GM21825 (cell line): ENCODE results near the gene EIF4E.
"Not testable (repeated sequence)": the region's sequence is repeated elsewhere in the genome, so short reads cannot be mapped to it uniquely, and the experiment has no call there.

Experiments
- ATAC-seq: cut with Tn5 transposase; IDR thresholded peaks from one replicate; pipeline ENCODE4 v1.9.1; 2021; ENCODE audit warnings: mild to moderate bottlenecking, moderate library complexity; ENCODE audit not compliant: unreplicated experiment

The EIF4E gene

GRCh38 chr4:98934851-98935250 lies 5.9 kb upstream of the EIF4E start:
- ATAC-seq, result not testable (repeated sequence)

GRCh38 chr4:98932539-98932938 lies 3.6 kb upstream of the EIF4E start:
- ATAC-seq, result no peak

GRCh38 chr4:98930311-98930865 lies 1.5 kb upstream of the EIF4E start:
- no peak for ATAC-seq

- ATAC-seq, result peak; percentile 49
Observed at GRCh38 chr4:98929341-98930267, 671 bp upstream of the EIF4E start.

GRCh38 chr4:98928131-98928504 lies 815 bp downstream of the EIF4E start:
- peak; percentile 37 for ATAC-seq

GRCh38 chr4:98926257-98926656 lies 2.7 kb downstream of the EIF4E start:
- not testable (repeated sequence) for ATAC-seq

GRCh38 chr4:98921292-98921691 lies 7.6 kb downstream of the EIF4E start:
- no peak for ATAC-seq

- no peak for ATAC-seq
Observed at GRCh38 chr4:98919996-98920395, 8.9 kb downstream of the EIF4E start.

- not testable (repeated sequence) for ATAC-seq
Observed at GRCh38 chr4:98910728-98911127, 18.2 kb downstream of the EIF4E start.

GRCh38 chr4:98909646-98910401 lies 19.1 kb downstream of the EIF4E start:
- no peak for ATAC-seq

GRCh38 chr4:98908703-98909262 lies 20.1 kb downstream of the EIF4E start:
- ATAC-seq, result no peak

- no peak for ATAC-seq
Observed at GRCh38 chr4:98908182-98908581, 20.8 kb downstream of the EIF4E start.

GRCh38 chr4:98905839-98906238 lies 23.1 kb downstream of the EIF4E start:
- ATAC-seq, result no peak

- no peak for ATAC-seq
Observed at GRCh38 chr4:98905297-98905696, 23.6 kb downstream of the EIF4E start.

GRCh38 chr4:98903963-98904362 lies 25.0 kb downstream of the EIF4E start:
- ATAC-seq, result no peak

- ATAC-seq, result no peak
Observed at GRCh38 chr4:98903561-98903960, 25.4 kb downstream of the EIF4E start.

- no peak for ATAC-seq
Observed at GRCh38 chr4:98899277-98899676, 29.7 kb downstream of the EIF4E start.

GRCh38 chr4:98891478-98892337 lies 37.2 kb downstream of the EIF4E start:
- no peak for ATAC-seq

- ATAC-seq, result no peak
Observed at GRCh38 chr4:98890702-98891455, 38.1 kb downstream of the EIF4E start.

GRCh38 chr4:98887145-98887544 lies 41.8 kb downstream of the EIF4E start:
- ATAC-seq, result no peak
